ENCODE data around the gene MTERF4. TPM values are rescaled to one million over a fixed set of nuclear protein-coding genes. Genes with fewer than 3 reads are reported as not detected.
A peak's percentile ranks its signal among the peaks of the same experiment; 100 is the strongest.

Gene MTERF4
- total and polyA plus RNA-seq, 10 of the 15 experiments (the other 5 are each of a cell fraction or from before 2014, with no cell fraction given), result 36.7 to 69.1 (median 45.5) TPM

GRCh38 chr2:241050624-241051577, 51.2 kb downstream of the MTERF4 start:
- H4K20me1 ChIP-seq (ENCODE audit: control insufficient read depth, insufficient read depth), result no peaks in the 10 kb centered on the region
- H3K36me3 ChIP-seq (ENCODE audit: control insufficient read depth in 2 of 2, insufficient read depth in 2 of 2, low read length in 1 of 2), result no peaks in the 10 kb centered on the region; a peak in 1 of 4 replicates
- no peak overlapping the region for H3K9ac ChIP-seq (ENCODE audit: control insufficient read depth, insufficient read depth, low read length)
- H3K27ac ChIP-seq (ENCODE audit: control insufficient read depth, insufficient read depth), result no peak overlapping the region
- POLR2A ChIA-PET, result no interaction called here
- intact Hi-C loops (cut with micrococcal nuclease; ENCODE audit: unreplicated experiment), result no loop called here
- in situ Hi-C loops (cut with MboI), result no loop called here
- peaks cover 4% of the 10 kb centered on the region for H3K4me1 ChIP-seq (ENCODE audit: control insufficient read depth, insufficient read depth, low read length)
- no peaks in the 10 kb centered on the region for H3K27me3 ChIP-seq (replicated peaks in 1 of 2; ENCODE audit: control insufficient read depth in 2 of 2, insufficient read depth in 2 of 2, low read length in 1 of 2)
- CTCF ChIA-PET, result no interaction called here
- FAIRE-seq, result no peak
- H3K9me3 ChIP-seq (replicated peaks; ENCODE audit: control insufficient read depth, insufficient read depth, low read length), result no peaks in the 10 kb centered on the region
- WGBS (ENCODE audit: insufficient coverage, insufficient replicate concordance, low lambda C conversion rate, missing lambda C conversion rate), result 68% methylated on average over 18 of the region's 18 CpGs
- RAD21 ChIA-PET (ENCODE audit: unreplicated experiment), result interaction anchor here (0.8 kb wide), 1 partner anchor 13 kb away, joined by 3 read pairs; no protein-coding TSS in a partner anchor
- no TSS peak for BruUV-seq (replicated peaks)
- SMC1A ChIA-PET (ENCODE audit: uncharacterized antibody, unreplicated experiment), result no interaction called here
- H3K79me2 ChIP-seq (ENCODE audit: control insufficient read depth, insufficient read depth, low read length), result no peaks in the 10 kb centered on the region
- no peak overlapping the region for H2AFZ ChIP-seq (ENCODE audit: control insufficient read depth, low read depth, low read length)
- H3K4me2 ChIP-seq (ENCODE audit: control insufficient read depth, insufficient read depth), result no peak overlapping the region
- H3K4me3 ChIP-seq, result no peak overlapping the region
- DNase-seq (ENCODE audit: low read depth, low spot score), result no peak
- ATAC-seq, result peak; percentile 92
- TF ChIP-seq RELA (IDR thresholded peaks at IDR 0.05; ENCODE audit: borderline replicate concordance, partially characterized antibody) (peak; percentile 48), EZH2 (IDR thresholded peaks at IDR 0.05; ENCODE audit: borderline replicate concordance, control insufficient read depth, low read depth, low read length) (no peak), TCF7 (IDR thresholded peaks at IDR 0.05; ENCODE audit: borderline replicate concordance) (no peak), RBBP5 (conservative IDR thresholded peaks at IDR 0.05) (no peak), JUND (IDR thresholded peaks at IDR 0.05; ENCODE audit: low read depth, low read length) (no peak), TCF12 (IDR thresholded peaks at IDR 0.05; ENCODE audit: low read depth, low read length) (peak; percentile 89), NFXL1 (IDR thresholded peaks at IDR 0.05; ENCODE audit: borderline replicate concordance) (no peak), RFX5 (IDR thresholded peaks at IDR 0.05; ENCODE audit: low read depth, low read length) (no peak), POLR2AphosphoS2 (IDR thresholded peaks at IDR 0.05; ENCODE audit: low read depth, low read length) (no peak), FOXK2 (IDR thresholded peaks at IDR 0.05) (no peak), MTA3 (IDR thresholded peaks at IDR 0.05; ENCODE audit: borderline replicate concordance, low read length) (no peak), RB1 (IDR thresholded peaks at IDR 0.05; ENCODE audit: borderline replicate concordance) (no peak), PBX3 (IDR thresholded peaks at IDR 0.05; ENCODE audit: insufficient replicate concordance, low read depth, low read length) (peak; percentile 78)
- TF ChIP-seq, protein P1, sequence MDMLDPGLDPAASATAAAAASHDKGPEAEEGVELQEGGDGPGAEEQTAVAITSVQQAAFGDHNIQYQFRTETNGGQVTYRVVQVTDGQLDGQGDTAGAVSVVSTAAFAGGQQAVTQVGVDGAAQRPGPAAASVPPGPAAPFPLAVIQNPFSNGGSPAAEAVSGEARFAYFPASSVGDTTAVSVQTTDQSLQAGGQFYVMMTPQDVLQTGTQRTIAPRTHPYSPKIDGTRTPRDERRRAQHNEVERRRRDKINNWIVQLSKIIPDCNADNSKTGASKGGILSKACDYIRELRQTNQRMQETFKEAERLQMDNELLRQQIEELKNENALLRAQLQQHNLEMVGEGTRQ (IDR thresholded peaks at IDR 0.05; ENCODE audit: borderline replicate concordance, low read depth, low read length), result no peak
- TF ChIP-seq, protein P2, sequence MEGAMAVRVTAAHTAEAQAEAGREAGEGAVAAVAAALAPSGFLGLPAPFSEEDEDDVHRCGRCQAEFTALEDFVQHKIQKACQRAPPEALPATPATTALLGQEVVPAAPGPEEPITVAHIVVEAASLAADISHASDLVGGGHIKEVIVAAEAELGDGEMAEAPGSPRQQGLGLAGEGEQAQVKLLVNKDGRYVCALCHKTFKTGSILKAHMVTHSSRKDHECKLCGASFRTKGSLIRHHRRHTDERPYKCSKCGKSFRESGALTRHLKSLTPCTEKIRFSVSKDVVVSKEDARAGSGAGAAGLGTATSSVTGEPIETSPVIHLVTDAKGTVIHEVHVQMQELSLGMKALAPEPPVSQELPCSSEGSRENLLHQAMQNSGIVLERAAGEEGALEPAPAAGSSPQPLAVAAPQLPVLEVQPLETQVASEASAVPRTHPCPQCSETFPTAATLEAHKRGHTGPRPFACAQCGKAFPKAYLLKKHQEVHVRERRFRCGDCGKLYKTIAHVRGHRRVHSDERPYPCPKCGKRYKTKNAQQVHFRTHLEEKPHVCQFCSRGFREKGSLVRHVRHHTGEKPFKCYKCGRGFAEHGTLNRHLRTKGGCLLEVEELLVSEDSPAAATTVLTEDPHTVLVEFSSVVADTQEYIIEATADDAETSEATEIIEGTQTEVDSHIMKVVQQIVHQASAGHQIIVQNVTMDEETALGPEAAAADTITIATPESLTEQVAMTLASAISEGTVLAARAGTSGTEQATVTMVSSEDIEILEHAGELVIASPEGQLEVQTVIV (IDR thresholded peaks at IDR 0.05; ENCODE audit: borderline replicate concordance, partially characterized antibody), result no peak
